ENCODE data around the gene TFF3.

TFF3 gene

DNA sequence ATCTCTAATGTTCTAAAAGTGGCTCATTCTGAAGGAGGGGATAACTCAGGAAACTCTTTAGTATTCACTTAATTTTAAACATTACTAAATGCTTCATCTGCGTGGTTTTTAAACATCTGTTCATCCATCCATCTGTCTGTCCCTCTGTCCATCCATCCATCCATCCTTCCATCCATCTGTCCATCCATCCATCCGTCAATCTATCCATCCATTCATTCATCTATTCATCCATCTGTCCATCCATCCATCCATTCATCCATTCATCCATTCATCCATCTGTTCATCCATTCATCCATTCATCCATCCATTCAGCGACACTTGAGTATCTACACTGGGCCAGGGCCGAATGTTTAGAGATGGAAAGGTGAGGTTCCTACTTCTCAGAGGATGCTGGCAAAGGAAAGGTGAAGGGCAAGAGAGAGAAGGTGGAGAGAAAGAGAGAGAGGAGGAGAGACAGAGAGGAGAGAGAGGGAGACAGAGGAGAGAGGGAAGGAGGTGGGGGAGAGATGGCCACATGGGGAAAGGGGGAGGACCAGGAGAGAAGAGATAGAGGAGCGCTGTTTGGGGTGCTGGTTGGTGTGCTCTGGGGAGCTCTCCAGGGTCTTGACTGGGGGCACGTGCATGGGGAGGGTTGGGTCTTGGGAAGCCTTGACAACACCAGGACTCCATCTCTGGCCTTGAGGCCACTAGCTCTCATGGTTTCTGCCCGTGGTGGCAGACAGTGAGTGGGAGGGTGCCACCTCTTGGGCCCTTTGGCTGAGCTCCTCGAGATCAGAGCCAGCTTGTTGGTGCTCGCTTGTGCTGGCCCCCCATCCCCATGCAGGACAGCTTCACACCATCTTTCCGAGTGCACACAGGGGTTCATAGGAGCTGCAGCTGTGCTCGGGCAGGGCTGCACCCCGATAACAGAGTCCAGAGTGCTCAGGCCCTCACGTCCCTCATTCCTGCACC is 50.7 kb downstream of the TFF3 start:
- no peak for DNase-seq

DNA sequence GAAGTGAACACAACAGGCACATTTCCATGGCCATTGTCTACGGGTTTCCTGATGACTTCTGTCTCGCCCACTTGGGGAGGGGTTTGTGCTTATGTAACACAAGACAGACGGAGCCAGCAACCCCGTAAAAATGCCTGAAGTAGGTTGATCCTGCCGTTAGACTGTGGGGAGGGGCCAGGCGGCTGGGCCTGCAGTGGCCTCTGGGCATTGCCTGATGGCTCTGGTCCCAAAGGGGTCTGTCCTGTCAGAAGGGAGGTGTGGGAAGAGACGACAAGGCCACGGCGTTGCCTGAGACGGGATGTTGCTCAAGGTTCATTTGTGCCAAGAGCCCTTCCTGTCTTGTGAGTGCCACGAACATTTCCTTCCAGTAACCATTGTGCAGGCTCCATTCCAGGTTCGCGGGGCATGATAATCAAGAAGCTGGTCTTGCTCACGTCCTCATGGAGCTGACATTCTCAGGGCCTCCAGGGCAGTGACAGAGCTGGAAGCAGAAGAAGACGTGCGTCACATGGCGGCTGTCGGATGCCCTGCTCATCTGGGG is 51.5 kb downstream of the TFF3 start:
- DNase-seq: no peak

DNA sequence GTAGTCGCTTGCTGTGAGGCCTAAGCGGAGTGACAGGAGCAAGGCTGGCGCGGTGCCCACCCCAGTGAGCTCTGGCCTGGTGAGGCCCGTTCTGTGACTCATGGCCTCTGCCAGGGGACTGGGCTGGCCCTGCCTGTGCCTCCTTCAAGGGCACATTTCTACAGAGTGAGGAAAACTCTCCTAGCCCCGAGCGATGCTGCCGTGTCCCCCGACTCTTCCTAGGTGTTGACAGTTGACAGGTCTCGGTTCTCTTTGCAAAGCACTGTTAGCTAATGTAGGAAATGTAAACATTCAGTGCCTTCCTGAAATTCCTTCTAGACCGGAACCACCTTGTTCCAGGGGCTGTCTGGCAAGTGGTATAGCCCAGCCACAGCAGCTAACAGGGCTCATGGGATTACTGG is 52.4 kb downstream of the TFF3 start:
- DNase-seq: no peak

DNA sequence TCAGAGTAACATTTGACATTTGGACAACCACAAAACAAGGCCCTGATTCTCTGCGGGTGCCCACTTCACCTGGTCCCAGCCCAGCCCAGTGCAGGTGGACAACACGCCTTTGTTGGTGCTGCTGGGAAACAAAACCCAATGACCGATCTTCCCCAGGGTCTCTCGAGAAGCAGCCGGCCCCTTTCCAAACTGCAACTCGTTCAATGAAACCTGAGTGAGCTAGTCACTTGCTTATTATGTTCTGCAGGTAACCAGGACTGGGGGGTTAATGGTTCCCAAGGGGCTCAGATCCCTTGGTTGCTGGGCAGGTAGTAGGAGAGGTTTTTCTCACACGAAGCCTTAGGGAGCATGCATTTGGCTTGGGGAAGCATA is 53.4 kb downstream of the TFF3 start:
- DNase-seq: no peak

Data from fibroblast of skin of right quadriceps (primary cell).